Neural cell (in vitro differentiated cells): ENCODE measurements around the gene RTL9. TPM values are rescaled to one million over a fixed set of nuclear protein-coding genes. Genes with fewer than 3 reads are reported as not detected.
A peak's percentile ranks its signal among the peaks of the same experiment; 100 is the strongest.

Source experiments
- H2AFZ ChIP-seq: fragments of 200-600, 300-800 bp; sonication (generic), shearing (Covaris generic); 2 replicates; pipeline ENCODE4 v1.6.0; 2014; ENCODE audit warnings: low read depth, mild to moderate bottlenecking, antibody characterized with exemption, low read length, moderate library complexity
- H3F3A ChIP-seq: fragments of 200-600 bp; shearing (Covaris generic); 2 replicates; pipeline ENCODE4 v1.6.1; 2016; ENCODE audit warnings: mild to moderate bottlenecking, moderate library complexity, mixed read lengths, antibody characterized with exemption, low read length; ENCODE audit not compliant: insufficient read depth, poor library complexity, severe bottlenecking
- H3K27ac ChIP-seq: fragments of 200-600, 300-800 bp; sonication (generic), shearing (Covaris generic); 2 replicates; pipeline ENCODE4 v1.5.1; 2014; ENCODE audit warnings: mild to moderate bottlenecking, low read length, moderate library complexity
- H3K27me3 ChIP-seq: fragments of 300-800, 200-600 bp; sonication (generic), shearing (Covaris generic); 2 replicates; pipeline ENCODE4 v1.6.0; 2014; ENCODE audit warnings: mild to moderate bottlenecking, low read depth, low read length, moderate library complexity; ENCODE audit not compliant: insufficient read depth
- H3K36me3 ChIP-seq: fragments of 300-800, 200-600 bp; sonication (generic), shearing (Covaris generic); 2 replicates; pipeline ENCODE4 v1.5.1; 2014; ENCODE audit warnings: mild to moderate bottlenecking, antibody characterized with exemption, low read length, moderate library complexity; ENCODE audit not compliant: insufficient read depth
- H3K4me2 ChIP-seq: fragments of 300-800, 200-600 bp; sonication (generic), shearing (Covaris generic); 2 replicates; pipeline ENCODE4 v1.6.0; 2014; ENCODE audit warnings: mild to moderate bottlenecking, low read length
- H3K4me3 ChIP-seq: fragments of 300-800, 200-600 bp; sonication (generic), shearing (Covaris generic); 2 replicates; pipeline ENCODE4 v1.5.1; 2014; ENCODE audit warnings: mild to moderate bottlenecking, low read length, moderate library complexity
- H3K79me2 ChIP-seq: fragments of 200-600 bp; shearing (Covaris generic); replicated peaks from 2 replicates; pipeline ENCODE4 v1.6.0; 2014; ENCODE audit warnings: mild to moderate bottlenecking, low read length, moderate library complexity; ENCODE audit not compliant: insufficient read depth
- H3K9ac ChIP-seq: fragments of 300-800, 200-600 bp; sonication (generic), shearing (Covaris generic); 2 replicates; pipeline ENCODE4 v1.6.1; 2016; ENCODE audit warnings: mild to moderate bottlenecking, low read length, mixed read lengths
- H3K9me2 ChIP-seq: fragments of 200-600 bp; shearing (Covaris generic); 2 replicates; pipeline ENCODE4 v1.6.1; 2016; ENCODE audit warnings: mild to moderate bottlenecking, low read length, mixed read lengths; ENCODE audit not compliant: insufficient read depth
- H3K9me3 ChIP-seq: fragments of 200-600, 300-800 bp; sonication (generic), shearing (Covaris generic); 2 replicates; pipeline ENCODE4 v1.6.1; 2016; ENCODE audit warnings: mild to moderate bottlenecking, mixed run types, low read length, moderate library complexity, mixed read lengths
- H4K20me1 ChIP-seq: fragments of 200-600 bp; shearing (Covaris generic); 2 replicates; pipeline ENCODE4 v1.6.1; 2016; ENCODE audit warnings: mild to moderate bottlenecking, mixed run types; ENCODE audit not compliant: insufficient read depth
- EP300 ChIP-seq: fragments of 450-650 bp; conservative IDR thresholded peaks from 2 replicates; pipeline ENCODE4 v1.6.1; 2014; ENCODE audit warnings: antibody characterized with exemption, mild to moderate bottlenecking, moderate library complexity; ENCODE audit not compliant: poor library complexity, severe bottlenecking
- EZH2 ChIP-seq: fragments of 200-600, 300-800 bp; shearing (Covaris generic), sonication (generic); IDR thresholded peaks from 2 replicates; pipeline ENCODE4 v1.6.1; 2014; ENCODE audit warnings: antibody characterized with exemption, low read length, borderline replicate concordance, mild to moderate bottlenecking; ENCODE audit not compliant: insufficient read depth, poor library complexity, severe bottlenecking
- MXI1 ChIP-seq: fragments of 450-650 bp; conservative IDR thresholded peaks from 2 replicates; pipeline ENCODE4 v1.6.1; 2014; ENCODE audit warnings: antibody characterized with exemption, mild to moderate bottlenecking; ENCODE audit not compliant: poor library complexity, severe bottlenecking
- POLR2AphosphoS5 ChIP-seq: IDR thresholded peaks from 2 replicates; pipeline ENCODE4 v1.6.1; 2012
- RAD21 ChIP-seq: fragments of 450-650 bp; conservative IDR thresholded peaks from 2 replicates; pipeline ENCODE4 v1.6.1; 2014; ENCODE audit warnings: antibody characterized with exemption, mild to moderate bottlenecking, moderate library complexity
- SMC3 ChIP-seq: fragments of 450-650 bp; conservative IDR thresholded peaks from 2 replicates; pipeline ENCODE4 v1.6.1; 2014; ENCODE audit warnings: antibody characterized with exemption, mild to moderate bottlenecking, moderate library complexity; ENCODE audit not compliant: poor library complexity
- TAF1 ChIP-seq: IDR thresholded peaks from 2 replicates; pipeline ENCODE4 v1.6.1; 2012; ENCODE audit warnings: low read depth
- polyA plus RNA-seq: library from polyadenylated mRNA; depleted of rRNA; stranded (reverse); fragments of >200 nt; gene quantifications from 2 replicates; pipeline ENCODE4 v1.2.3, GENCODE V29; 2014
- TF ChIP-seq, protein P1 (sequence below): fragments of 450-650 bp; IDR thresholded peaks from 2 replicates; pipeline ENCODE4 v1.5.1; 2014; ENCODE audit warnings: antibody characterized with exemption, mild to moderate bottlenecking, moderate library complexity; ENCODE audit not compliant: poor library complexity, severe bottlenecking
- TF ChIP-seq, protein P2 (sequence below): IDR thresholded peaks from 2 replicates; pipeline ENCODE4 v1.6.1; 2012; ENCODE audit warnings: borderline replicate concordance

RTL9 gene
- polyA plus RNA-seq, 1 donor from 2014 or later = 0.58 TPM

DNA sequence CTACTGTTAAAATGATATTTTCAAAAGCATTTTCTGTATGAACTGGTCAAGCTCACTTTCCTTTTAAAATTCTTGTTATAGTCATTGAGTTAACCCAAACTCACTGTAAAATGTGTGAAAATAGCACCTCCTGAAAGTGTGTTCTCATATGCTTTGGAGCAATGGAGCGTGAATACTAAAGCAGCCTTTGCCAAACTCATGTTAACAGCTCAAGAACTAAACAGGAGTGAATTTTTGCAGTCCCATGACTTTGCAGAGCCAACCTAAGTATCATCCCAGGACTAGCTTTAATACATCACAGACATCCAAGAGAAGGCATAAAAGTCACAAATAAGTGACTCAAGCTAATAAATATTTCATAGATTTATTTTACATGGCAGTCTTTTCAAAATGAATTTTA, 43.1 kb upstream of the RTL9 start:
- no peak overlapping the region for H3K9ac ChIP-seq
- no peaks in the 10 kb centered on the region for H4K20me1 ChIP-seq
- peaks cover 9% of the 10 kb centered on the region for H3K79me2 ChIP-seq
- no peaks in the 10 kb centered on the region for H3K36me3 ChIP-seq
- peak overlapping the region; percentile 85 for H3K4me3 ChIP-seq
- H3K4me2 ChIP-seq = peak overlapping the region; percentile 30
- no peaks in the 10 kb centered on the region for H3K9me2 ChIP-seq
- no peaks in the 10 kb centered on the region for H3F3A ChIP-seq
- H3K9me3 ChIP-seq = no peaks in the 10 kb centered on the region
- H2AFZ ChIP-seq = no peak overlapping the region
- no peak overlapping the region for H3K27ac ChIP-seq
- TF ChIP-seq SMC3 (no peak), EP300 (no peak), RAD21 (no peak), TAF1 (no peak), MXI1 (no peak), POLR2AphosphoS5 (no peak), EZH2 (no peak)
- TF ChIP-seq, protein P1, sequence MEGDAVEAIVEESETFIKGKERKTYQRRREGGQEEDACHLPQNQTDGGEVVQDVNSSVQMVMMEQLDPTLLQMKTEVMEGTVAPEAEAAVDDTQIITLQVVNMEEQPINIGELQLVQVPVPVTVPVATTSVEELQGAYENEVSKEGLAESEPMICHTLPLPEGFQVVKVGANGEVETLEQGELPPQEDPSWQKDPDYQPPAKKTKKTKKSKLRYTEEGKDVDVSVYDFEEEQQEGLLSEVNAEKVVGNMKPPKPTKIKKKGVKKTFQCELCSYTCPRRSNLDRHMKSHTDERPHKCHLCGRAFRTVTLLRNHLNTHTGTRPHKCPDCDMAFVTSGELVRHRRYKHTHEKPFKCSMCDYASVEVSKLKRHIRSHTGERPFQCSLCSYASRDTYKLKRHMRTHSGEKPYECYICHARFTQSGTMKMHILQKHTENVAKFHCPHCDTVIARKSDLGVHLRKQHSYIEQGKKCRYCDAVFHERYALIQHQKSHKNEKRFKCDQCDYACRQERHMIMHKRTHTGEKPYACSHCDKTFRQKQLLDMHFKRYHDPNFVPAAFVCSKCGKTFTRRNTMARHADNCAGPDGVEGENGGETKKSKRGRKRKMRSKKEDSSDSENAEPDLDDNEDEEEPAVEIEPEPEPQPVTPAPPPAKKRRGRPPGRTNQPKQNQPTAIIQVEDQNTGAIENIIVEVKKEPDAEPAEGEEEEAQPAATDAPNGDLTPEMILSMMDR = no peak
- TF ChIP-seq, protein P2, sequence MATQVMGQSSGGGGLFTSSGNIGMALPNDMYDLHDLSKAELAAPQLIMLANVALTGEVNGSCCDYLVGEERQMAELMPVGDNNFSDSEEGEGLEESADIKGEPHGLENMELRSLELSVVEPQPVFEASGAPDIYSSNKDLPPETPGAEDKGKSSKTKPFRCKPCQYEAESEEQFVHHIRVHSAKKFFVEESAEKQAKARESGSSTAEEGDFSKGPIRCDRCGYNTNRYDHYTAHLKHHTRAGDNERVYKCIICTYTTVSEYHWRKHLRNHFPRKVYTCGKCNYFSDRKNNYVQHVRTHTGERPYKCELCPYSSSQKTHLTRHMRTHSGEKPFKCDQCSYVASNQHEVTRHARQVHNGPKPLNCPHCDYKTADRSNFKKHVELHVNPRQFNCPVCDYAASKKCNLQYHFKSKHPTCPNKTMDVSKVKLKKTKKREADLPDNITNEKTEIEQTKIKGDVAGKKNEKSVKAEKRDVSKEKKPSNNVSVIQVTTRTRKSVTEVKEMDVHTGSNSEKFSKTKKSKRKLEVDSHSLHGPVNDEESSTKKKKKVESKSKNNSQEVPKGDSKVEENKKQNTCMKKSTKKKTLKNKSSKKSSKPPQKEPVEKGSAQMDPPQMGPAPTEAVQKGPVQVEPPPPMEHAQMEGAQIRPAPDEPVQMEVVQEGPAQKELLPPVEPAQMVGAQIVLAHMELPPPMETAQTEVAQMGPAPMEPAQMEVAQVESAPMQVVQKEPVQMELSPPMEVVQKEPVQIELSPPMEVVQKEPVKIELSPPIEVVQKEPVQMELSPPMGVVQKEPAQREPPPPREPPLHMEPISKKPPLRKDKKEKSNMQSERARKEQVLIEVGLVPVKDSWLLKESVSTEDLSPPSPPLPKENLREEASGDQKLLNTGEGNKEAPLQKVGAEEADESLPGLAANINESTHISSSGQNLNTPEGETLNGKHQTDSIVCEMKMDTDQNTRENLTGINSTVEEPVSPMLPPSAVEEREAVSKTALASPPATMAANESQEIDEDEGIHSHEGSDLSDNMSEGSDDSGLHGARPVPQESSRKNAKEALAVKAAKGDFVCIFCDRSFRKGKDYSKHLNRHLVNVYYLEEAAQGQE = no peak
- no peaks in the 10 kb centered on the region for H3K27me3 ChIP-seq

DNA sequence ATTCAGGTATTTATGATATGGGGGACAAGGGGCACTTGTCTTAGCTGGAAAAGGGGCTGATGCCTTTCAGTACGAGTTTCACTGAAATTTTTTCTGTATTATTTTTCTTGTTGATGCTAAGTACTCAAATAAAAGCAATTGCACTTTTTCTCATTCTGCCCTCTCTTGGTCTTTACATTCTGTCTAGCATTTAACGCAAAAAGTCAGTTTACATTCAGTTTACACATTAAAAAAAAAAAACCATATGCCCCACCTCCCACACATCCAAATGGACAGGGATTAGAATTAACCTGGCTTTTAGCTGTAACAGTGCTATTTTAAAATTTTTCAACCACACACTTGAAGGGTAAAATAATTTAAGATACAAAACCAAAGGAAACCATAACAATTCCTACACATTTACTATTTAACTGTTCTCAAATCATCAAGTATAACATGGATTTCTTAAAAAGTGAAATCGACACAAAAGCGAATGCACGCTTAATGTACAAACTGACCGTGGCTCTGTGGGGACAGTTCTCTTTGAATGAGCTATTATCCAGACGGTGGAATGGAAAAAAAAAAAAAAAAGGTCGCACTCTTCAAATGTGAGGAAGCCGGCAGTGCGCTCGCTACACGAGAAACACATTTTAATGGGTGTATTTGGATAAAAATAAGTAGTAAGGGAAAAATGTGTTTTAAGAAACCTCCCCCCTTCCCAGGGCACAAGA, 42.1 kb upstream of the RTL9 start:
- no peaks in the 10 kb centered on the region for H3K9me2 ChIP-seq
- H3K9me3 ChIP-seq = no peaks in the 10 kb centered on the region
- no peak overlapping the region for H3K27ac ChIP-seq
- no peaks in the 10 kb centered on the region for H3K27me3 ChIP-seq
- H3K79me2 ChIP-seq = peaks cover 9% of the 10 kb centered on the region
- H3K9ac ChIP-seq = peak overlapping the region; percentile 16
- H4K20me1 ChIP-seq = no peaks in the 10 kb centered on the region
- H3K4me2 ChIP-seq = peak overlapping the region; percentile 58
- no peaks in the 10 kb centered on the region for H3K36me3 ChIP-seq
- H2AFZ ChIP-seq = no peak overlapping the region
- no peaks in the 10 kb centered on the region for H3F3A ChIP-seq
- TF ChIP-seq SMC3 = no peak
- TF ChIP-seq, protein P1 = no peak
- TF ChIP-seq EZH2 = no peak
- TF ChIP-seq, protein P2 = no peak
- TF ChIP-seq TAF1 = no peak
- no peak for TF ChIP-seq POLR2AphosphoS5
- TF ChIP-seq EP300 = no peak
- TF ChIP-seq MXI1 = no peak
- TF ChIP-seq RAD21 = no peak
- H3K4me3 ChIP-seq = peak overlapping the region; percentile 85
